ENCODE data around the gene FGF4.

DNA sequence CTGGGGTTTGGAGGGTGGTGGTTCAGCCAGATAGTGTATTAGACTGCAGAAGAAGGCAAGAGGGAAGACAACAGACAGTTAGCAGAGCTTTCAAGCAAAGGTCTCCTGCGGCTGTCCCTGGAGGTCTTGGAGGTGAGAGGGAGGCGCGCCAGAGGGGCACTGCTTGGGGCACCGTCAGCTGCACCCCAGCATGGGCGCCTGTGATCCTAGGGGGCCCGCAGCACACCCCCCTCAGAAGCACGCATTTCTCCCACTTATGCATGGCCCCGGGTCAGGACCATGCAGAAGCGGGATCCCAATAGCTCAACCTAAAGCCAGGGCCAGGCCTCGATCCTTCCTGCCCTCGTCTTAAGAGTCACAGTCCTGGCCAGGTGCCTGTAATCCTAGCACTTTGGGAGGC is 26.5 kb downstream of the FGF4 start:
- TF ChIP-seq, protein P1, sequence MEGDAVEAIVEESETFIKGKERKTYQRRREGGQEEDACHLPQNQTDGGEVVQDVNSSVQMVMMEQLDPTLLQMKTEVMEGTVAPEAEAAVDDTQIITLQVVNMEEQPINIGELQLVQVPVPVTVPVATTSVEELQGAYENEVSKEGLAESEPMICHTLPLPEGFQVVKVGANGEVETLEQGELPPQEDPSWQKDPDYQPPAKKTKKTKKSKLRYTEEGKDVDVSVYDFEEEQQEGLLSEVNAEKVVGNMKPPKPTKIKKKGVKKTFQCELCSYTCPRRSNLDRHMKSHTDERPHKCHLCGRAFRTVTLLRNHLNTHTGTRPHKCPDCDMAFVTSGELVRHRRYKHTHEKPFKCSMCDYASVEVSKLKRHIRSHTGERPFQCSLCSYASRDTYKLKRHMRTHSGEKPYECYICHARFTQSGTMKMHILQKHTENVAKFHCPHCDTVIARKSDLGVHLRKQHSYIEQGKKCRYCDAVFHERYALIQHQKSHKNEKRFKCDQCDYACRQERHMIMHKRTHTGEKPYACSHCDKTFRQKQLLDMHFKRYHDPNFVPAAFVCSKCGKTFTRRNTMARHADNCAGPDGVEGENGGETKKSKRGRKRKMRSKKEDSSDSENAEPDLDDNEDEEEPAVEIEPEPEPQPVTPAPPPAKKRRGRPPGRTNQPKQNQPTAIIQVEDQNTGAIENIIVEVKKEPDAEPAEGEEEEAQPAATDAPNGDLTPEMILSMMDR (IDR thresholded peaks at IDR 0.05): no peak
- no peak for TF ChIP-seq POLR2A (IDR thresholded peaks at IDR 0.05; ENCODE audit: low read depth)

Measured in esophagus muscularis mucosa (tissue), 3 donors.